Measurements from ENCODE around the gene SPRR5. TPM values are rescaled to one million over a fixed set of nuclear protein-coding genes. Genes with fewer than 3 reads are reported as not detected.

The SPRR5 gene
- total and polyA plus RNA-seq, 2 of the 8 experiments (the other 6 are each of a cell fraction or from before 2014, with no cell fraction given): not detected

DNA sequence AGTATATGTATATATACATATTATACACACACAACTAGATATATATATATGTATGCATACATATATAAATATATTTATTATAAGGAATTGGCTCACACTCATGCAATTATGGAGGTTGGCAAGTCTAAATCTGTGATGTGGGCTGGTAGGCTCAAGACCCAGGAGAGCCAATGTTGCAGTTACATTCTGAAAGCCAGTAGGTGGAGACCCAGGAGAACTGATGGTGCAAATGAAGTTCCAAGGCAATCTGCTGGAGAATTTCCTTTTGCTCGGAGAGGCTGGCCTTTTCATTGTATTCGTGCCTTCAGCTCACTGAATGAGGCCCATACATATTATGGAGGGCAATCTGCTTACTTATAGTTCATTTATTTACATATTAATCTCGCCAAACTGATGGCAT is 29.2 kb upstream of the SPRR5 start:
- no peak overlapping the region for H3K4me2 ChIP-seq (ENCODE audit: insufficient read depth in 1 of 2, low read depth in 2 of 2, low read length in 2 of 2)
- H3K4ac ChIP-seq (replicated peaks; ENCODE audit: insufficient read length, low read depth, low read length): no peak overlapping the region
- no peak overlapping the region for H3K14ac ChIP-seq (ENCODE audit: insufficient read length)
- H4K8ac ChIP-seq (ENCODE audit: extremely low read depth, insufficient read depth, low read length): no peak overlapping the region
- H3K4me3 ChIP-seq (ENCODE audit: extremely low read depth in 1 of 4, insufficient read depth in 2 of 4, low read depth in 3 of 4, low read length in 4 of 4): no peak overlapping the region
- H3K9ac ChIP-seq (replicated peaks in 1 of 4; ENCODE audit: extremely low read depth in 1 of 4, low read depth in 3 of 4, low read length in 3 of 4): no peak overlapping the region
- no peak overlapping the region for H4K5ac ChIP-seq (ENCODE audit: insufficient read length, low read depth, low read length)
- H3K79me1 ChIP-seq (ENCODE audit: low read depth, low read length): no peaks in the 10 kb centered on the region
- no peak overlapping the region for H2BK5ac ChIP-seq (ENCODE audit: low read depth, low read length)
- H2AK5ac ChIP-seq (ENCODE audit: low read depth, low read length): no peak overlapping the region
- H2AFZ ChIP-seq (ENCODE audit: low read length): no peak overlapping the region
- FAIRE-seq: peak; percentile 13
- no peak overlapping the region for H2BK12ac ChIP-seq (ENCODE audit: low read depth, low read length)
- no peaks in the 10 kb centered on the region for H3K23me2 ChIP-seq (ENCODE audit: low read depth, low read length)
- no peak overlapping the region for H3K18ac ChIP-seq (ENCODE audit: extremely low read depth, low read length)
- no peaks in the 10 kb centered on the region for H3K4me1 ChIP-seq (replicated peaks in 1 of 4; ENCODE audit: control insufficient read depth in 3 of 4, insufficient read depth in 4 of 4, low read length in 3 of 4)
- H3K27ac ChIP-seq (ENCODE audit: low read depth, low read length): no peak overlapping the region
- WGBS, 2 experiments (ENCODE audit: extremely low coverage in 1 of 2, insufficient coverage in 1 of 2, insufficient read length in 1 of 2, insufficient replicate concordance in 2 of 2, low coverage in 1 of 2, low lambda C conversion rate in 2 of 2, missing lambda C conversion rate in 1 of 2): 55% methylated on average over 3 of the region's 3 CpGs; no CpG with 5 or more reads in 1 of the 2 experiments
- H2BK15ac ChIP-seq (ENCODE audit: low read length): no peak overlapping the region
- TF ChIP-seq RAD21 (IDR thresholded peaks at IDR 0.05 in 1 of 2, conservative IDR thresholded peaks at IDR 0.05 in 1 of 2; ENCODE audit: low read depth in 2 of 2, low read length in 2 of 2): peak; percentile 71 to 78
- TF ChIP-seq CTCF (IDR thresholded peaks at IDR 0.05; ENCODE audit: control extremely low read depth in 1 of 3, insufficient read depth in 1 of 3, low read depth in 1 of 3, low read length in 3 of 3): peak in 2 of 3 experiments; percentile 49 to 62; a peak in 3 of 4 replicates
- no peak for TF ChIP-seq BRCA1 (IDR thresholded peaks at IDR 0.05; ENCODE audit: low read depth, low read length)
- no peak for TF ChIP-seq CBX8 (IDR thresholded peaks at IDR 0.05; ENCODE audit: borderline replicate concordance, low read depth, low read length)
- no peaks in the 10 kb centered on the region for H3K79me2 ChIP-seq (ENCODE audit: control insufficient read depth in 1 of 2, insufficient read depth in 2 of 2, low read length in 2 of 2)
- no peak overlapping the region for H4K91ac ChIP-seq (replicated peaks; ENCODE audit: insufficient read length, low read length)
- H2BK120ac ChIP-seq (replicated peaks; ENCODE audit: low read depth, low read length): no peak overlapping the region
- no peaks in the 10 kb centered on the region for H3K36me3 ChIP-seq (ENCODE audit: control insufficient read depth in 2 of 4, insufficient read depth in 4 of 4, low read length in 3 of 4)
- no peak overlapping the region for H3K56ac ChIP-seq (replicated peaks; ENCODE audit: insufficient read length, low read depth, low read length)
- no peaks in the 10 kb centered on the region for H4K20me1 ChIP-seq (replicated peaks in 1 of 2; ENCODE audit: control insufficient read depth in 1 of 2, insufficient read depth in 2 of 2, low read length in 2 of 2)
- no peak overlapping the region for H3K23ac ChIP-seq (ENCODE audit: insufficient read length)
- POLR2A ChIA-PET (ENCODE audit: partially characterized antibody): no interaction called here
- DNase-seq (ENCODE audit: low read depth in 1 of 2, low spot score in 2 of 2): no peak
- no peak overlapping the region for H2BK20ac ChIP-seq (ENCODE audit: low read length)
- CTCF ChIA-PET (ENCODE audit: partially characterized antibody): no interaction called here
- H3K9me3 ChIP-seq (ENCODE audit: insufficient read depth in 2 of 2, low read depth in 1 of 2, low read length in 1 of 2): no peaks in the 10 kb centered on the region
- H3K27me3 ChIP-seq (replicated peaks in 1 of 4; ENCODE audit: control insufficient read depth in 3 of 4, extremely low read depth in 1 of 4, insufficient read depth in 3 of 4, low read length in 3 of 4): no peaks in the 10 kb centered on the region

Data from H1 (cell line).